ENCODE data around the gene WDR77. TPM values are rescaled to one million over a fixed set of nuclear protein-coding genes. Genes with fewer than 3 reads are reported as not detected.
A peak's percentile ranks its signal among the peaks of the same experiment; 100 is the strongest.

The WDR77 gene
- total RNA-seq, 1 donor = 29.7 TPM

DNA sequence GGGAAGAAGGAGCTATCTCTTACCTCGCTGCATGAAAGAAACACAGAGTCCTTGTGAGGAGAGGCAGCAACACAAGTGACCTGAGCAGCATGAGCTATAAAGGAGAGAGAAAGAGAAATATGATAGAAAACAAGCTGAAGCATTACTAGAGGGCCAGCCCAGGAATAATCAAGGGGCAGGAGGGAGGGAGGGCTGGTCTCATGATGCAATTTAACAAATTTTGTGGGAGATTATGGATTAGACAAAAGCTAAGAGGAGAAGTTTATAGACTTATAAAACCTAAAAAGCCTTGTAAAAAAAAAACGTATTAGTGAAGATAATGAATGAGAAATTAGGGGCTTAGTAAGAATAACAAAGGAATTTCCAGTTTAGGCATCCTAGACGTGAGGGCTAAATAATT, 5.0 kb downstream of the WDR77 start:
- Histone ChIP-seq H4K20me1 (ENCODE audit: insufficient read depth, low read length) (peaks cover 7% of the 10 kb centered on the region), H3K4me2 (ENCODE audit: insufficient read depth, low read length) (no peak overlapping the region), H3K4me3 (ENCODE audit: insufficient read depth, low read length) (no peak overlapping the region), H3K79me2 (ENCODE audit: insufficient read depth, low read length) (peaks cover 38% of the 10 kb centered on the region), H3K36me3 (ENCODE audit: insufficient read depth, low read length) (peaks cover 68% of the 10 kb centered on the region), H2AFZ (ENCODE audit: low read length) (no peak overlapping the region), H3K27ac (ENCODE audit: low read depth, low read length) (no peak overlapping the region), H3K4me1 (ENCODE audit: insufficient read depth, low read length) (peaks cover 11% of the 10 kb centered on the region), H3K27me3 (ENCODE audit: insufficient read depth, low read length) (no peaks in the 10 kb centered on the region), H3K9me3 (ENCODE audit: low read depth, low read length) (no peaks in the 10 kb centered on the region)
- TF ChIP-seq, protein P1, sequence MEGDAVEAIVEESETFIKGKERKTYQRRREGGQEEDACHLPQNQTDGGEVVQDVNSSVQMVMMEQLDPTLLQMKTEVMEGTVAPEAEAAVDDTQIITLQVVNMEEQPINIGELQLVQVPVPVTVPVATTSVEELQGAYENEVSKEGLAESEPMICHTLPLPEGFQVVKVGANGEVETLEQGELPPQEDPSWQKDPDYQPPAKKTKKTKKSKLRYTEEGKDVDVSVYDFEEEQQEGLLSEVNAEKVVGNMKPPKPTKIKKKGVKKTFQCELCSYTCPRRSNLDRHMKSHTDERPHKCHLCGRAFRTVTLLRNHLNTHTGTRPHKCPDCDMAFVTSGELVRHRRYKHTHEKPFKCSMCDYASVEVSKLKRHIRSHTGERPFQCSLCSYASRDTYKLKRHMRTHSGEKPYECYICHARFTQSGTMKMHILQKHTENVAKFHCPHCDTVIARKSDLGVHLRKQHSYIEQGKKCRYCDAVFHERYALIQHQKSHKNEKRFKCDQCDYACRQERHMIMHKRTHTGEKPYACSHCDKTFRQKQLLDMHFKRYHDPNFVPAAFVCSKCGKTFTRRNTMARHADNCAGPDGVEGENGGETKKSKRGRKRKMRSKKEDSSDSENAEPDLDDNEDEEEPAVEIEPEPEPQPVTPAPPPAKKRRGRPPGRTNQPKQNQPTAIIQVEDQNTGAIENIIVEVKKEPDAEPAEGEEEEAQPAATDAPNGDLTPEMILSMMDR (IDR thresholded peaks at IDR 0.05; ENCODE audit: extremely low read depth, low read depth, low read length) = no peak
- no peak for DNase-seq (ENCODE audit: insufficient read length, low spot score, missing footprints)

DNA sequence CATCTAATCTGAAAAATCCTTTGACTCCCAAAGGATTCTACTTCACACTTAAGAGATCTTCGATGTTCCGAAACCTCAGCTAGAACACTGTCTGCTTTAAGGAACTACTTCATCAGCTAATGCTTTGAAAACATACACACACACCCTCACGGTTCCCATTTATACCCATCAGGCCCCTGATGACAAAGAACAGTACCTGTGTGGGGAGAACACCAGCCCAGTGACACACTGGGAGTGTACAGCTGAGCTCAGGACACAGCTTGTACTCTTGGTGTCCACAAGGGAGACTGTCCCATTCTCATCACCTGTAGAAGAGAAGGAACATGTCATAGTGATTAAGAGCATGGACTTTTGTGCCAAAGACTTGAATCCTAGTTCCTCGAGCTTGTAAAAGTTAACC, 6.6 kb downstream of the WDR77 start:
- Histone ChIP-seq H4K20me1 (ENCODE audit: insufficient read depth, low read length) (peaks cover 5% of the 10 kb centered on the region), H3K27me3 (ENCODE audit: insufficient read depth, low read length) (no peaks in the 10 kb centered on the region), H3K36me3 (ENCODE audit: insufficient read depth, low read length) (peaks cover 83% of the 10 kb centered on the region), H3K4me1 (ENCODE audit: insufficient read depth, low read length) (peaks cover 4% of the 10 kb centered on the region), H3K27ac (ENCODE audit: low read depth, low read length) (no peak overlapping the region), H3K4me2 (ENCODE audit: insufficient read depth, low read length) (no peak overlapping the region), H3K79me2 (ENCODE audit: insufficient read depth, low read length) (peaks cover 22% of the 10 kb centered on the region), H3K9me3 (ENCODE audit: low read depth, low read length) (no peaks in the 10 kb centered on the region), H3K4me3 (ENCODE audit: insufficient read depth, low read length) (no peak overlapping the region), H2AFZ (ENCODE audit: low read length) (no peak overlapping the region)
- DNase-seq (ENCODE audit: insufficient read length, low spot score, missing footprints) = no peak
- TF ChIP-seq, protein P1 (IDR thresholded peaks at IDR 0.05; ENCODE audit: extremely low read depth, low read depth, low read length) = no peak

DNA sequence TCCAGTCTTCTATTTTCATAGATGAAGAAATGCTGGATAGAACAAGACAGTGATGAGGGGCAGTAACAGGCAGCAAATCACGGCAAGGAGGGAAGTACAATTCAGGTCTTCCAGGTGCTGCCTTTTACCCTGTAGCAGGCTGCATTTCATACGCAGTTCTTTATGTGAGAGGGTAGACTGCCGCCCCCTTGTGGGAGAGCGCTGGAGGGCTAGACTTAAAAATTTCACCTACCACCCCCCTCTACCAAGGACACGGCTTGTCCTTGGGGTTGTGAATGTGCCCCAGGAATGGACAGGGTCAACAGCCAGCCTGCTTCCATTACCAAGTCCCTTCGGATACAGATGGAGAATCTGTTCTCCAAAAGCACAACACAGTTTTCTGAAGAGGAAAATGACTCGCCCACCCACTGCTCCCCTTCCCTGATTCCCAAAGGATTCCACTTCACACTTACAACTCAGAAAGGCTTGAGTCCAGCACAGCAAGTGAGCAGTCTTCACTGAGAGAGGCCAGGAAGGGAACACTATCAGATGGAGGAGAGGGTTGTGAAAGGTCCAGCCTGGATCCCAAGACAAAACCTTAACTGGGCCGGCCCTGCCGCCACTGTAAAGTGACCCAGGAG, 7.4 kb downstream of the WDR77 start:
- peak; percentile 34 for DNase-seq (ENCODE audit: insufficient read length, low spot score, missing footprints)
- TF ChIP-seq, protein P1 (IDR thresholded peaks at IDR 0.05; ENCODE audit: extremely low read depth, low read depth, low read length) = peak; percentile 52
- H3K79me2 ChIP-seq (ENCODE audit: insufficient read depth, low read length) = peaks cover 14% of the 10 kb centered on the region
- H2AFZ ChIP-seq (ENCODE audit: low read length) = no peak overlapping the region
- H3K9me3 ChIP-seq (ENCODE audit: low read depth, low read length) = no peaks in the 10 kb centered on the region
- H3K27me3 ChIP-seq (ENCODE audit: insufficient read depth, low read length) = no peaks in the 10 kb centered on the region
- no peak overlapping the region for H3K27ac ChIP-seq (ENCODE audit: low read depth, low read length)
- H4K20me1 ChIP-seq (ENCODE audit: insufficient read depth, low read length) = no peaks in the 10 kb centered on the region
- H3K4me1 ChIP-seq (ENCODE audit: insufficient read depth, low read length) = peaks cover 7% of the 10 kb centered on the region
- peaks cover 83% of the 10 kb centered on the region for H3K36me3 ChIP-seq (ENCODE audit: insufficient read depth, low read length)
- no peak overlapping the region for H3K4me2 ChIP-seq (ENCODE audit: insufficient read depth, low read length)
- H3K4me3 ChIP-seq (ENCODE audit: insufficient read depth, low read length) = no peak overlapping the region

DNA sequence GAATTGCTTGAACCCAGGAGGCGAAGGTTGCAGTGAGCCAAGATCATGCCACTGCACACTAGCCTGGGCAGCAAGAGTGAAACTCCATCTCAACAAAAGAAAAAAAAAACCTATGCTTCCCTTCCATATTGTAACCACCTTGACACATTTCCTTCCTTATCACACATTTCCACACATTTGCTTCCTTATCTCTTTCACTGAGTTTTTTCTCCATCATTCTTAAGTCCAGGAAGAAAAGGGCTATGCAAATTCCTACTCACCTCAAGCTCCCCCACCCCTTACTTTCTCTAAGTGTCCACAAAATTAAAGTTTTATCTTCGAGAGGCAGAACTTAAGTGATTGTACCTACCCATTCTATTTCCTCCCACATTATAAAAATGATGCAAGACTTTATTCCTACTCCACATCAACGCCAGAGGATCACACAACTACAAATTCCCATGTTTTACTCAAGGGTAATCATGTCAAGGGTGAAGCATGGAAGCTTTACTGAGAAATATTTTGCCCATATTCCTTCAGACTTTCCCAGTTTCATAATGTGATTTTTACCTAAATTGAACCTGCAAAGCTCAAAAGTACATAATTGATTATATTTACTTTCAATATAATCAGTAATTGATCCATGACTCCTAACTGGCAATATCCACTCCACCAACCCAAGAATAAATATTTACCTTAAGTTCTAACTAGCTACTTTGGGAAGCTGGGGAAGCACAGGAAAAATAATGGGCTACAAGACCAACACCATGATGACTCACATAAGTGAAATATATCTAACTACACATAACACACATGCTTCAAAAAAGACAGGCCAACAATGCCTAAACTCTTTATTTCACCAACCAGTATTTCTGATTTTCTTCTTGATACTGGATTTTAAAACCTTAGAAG, 9.3 kb downstream of the WDR77 start:
- H3K79me2 ChIP-seq (ENCODE audit: insufficient read depth, low read length) = no peaks in the 10 kb centered on the region
- peaks cover 66% of the 10 kb centered on the region for H3K36me3 ChIP-seq (ENCODE audit: insufficient read depth, low read length)
- no peak overlapping the region for H2AFZ ChIP-seq (ENCODE audit: low read length)
- no peaks in the 10 kb centered on the region for H3K27me3 ChIP-seq (ENCODE audit: insufficient read depth, low read length)
- no peaks in the 10 kb centered on the region for H3K9me3 ChIP-seq (ENCODE audit: low read depth, low read length)
- H3K4me2 ChIP-seq (ENCODE audit: insufficient read depth, low read length) = no peak overlapping the region
- TF ChIP-seq, protein P1 (IDR thresholded peaks at IDR 0.05; ENCODE audit: extremely low read depth, low read depth, low read length) = no peak
- no peak overlapping the region for H3K4me3 ChIP-seq (ENCODE audit: insufficient read depth, low read length)
- no peak for DNase-seq (ENCODE audit: insufficient read length, low spot score, missing footprints)
- no peak overlapping the region for H3K27ac ChIP-seq (ENCODE audit: low read depth, low read length)
- H4K20me1 ChIP-seq (ENCODE audit: insufficient read depth, low read length) = no peaks in the 10 kb centered on the region
- H3K4me1 ChIP-seq (ENCODE audit: insufficient read depth, low read length) = peaks cover 8% of the 10 kb centered on the region
